Measurements from ENCODE around the gene BPI.
"Not testable (repeated sequence)": the region's sequence is repeated elsewhere in the genome, so short reads cannot be mapped to it uniquely, and the experiment has no call there.

The BPI gene

DNA sequence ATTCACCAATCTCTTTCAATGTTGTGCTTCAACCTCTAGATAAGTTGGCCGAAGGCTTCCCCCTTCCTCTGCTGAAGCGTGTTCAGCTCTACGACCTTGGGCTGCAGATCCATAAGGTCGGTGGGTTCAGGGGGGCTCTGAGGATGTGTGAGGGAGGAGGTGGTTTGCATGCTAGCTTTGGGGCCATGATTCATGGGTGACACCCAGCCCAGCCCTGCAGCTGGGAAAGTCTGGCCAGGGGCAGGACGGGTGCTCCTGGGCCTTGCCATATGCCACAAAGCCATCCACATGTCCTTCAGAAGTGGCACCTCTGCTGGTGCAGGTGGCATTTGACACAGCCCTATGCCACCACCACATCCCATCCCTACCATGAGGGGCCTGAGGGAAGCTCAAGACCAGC lies 69.9 kb downstream of the BPI start:
- no peak for DNase-seq

DNA sequence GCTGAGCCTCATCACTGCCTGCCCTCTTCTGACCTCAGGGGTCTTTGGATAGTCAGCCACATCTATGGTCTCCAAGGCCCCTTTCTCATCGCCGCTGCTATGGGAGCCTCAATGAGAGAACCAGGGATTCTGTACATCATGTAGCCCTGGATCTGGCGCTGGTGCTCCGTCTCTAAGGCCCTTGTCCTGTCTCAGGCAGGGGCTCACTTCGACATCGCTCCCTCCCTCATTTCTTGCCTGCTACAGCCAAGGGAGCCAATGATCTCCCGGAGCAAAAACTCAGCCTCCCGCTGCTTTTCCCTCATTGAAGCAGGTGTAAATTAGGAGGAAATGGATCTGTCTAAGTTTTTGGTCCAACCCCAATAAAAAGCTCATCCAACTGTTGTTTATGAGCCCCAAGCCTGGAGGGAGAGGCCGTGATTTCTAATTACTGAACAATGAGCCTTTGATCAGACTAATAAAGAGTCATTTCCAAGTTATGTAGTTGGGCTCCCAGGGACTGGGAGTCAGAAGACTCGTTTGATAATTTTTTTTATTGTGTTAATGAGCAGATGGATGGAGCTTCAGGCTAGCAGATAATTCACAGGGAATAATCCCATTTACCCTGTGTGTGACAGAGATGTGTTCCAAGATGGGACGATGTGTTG lies 73.2 kb downstream of the BPI start:
- DNase-seq, result no peak

DNA sequence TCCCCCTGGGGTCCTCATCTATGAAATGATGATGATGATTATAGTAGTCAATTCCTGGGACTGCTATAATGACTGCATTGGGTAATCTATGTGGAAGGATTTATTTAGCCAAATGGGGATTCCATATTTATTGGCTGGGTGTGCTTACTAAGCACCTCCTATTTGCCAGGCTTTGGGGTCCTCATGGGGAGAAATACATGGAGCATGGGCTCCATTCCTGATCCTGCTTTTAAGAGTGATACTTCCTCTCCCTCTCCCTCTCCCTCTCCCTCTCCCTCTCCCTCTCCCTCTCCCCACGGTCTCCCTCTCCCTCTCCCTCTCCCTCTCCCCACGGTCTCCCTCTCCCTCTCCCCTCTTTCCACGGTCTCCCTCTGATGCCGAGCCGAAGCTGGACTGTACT lies 73.9 kb downstream of the BPI start:
- DNase-seq, result not testable (repeated sequence)

DNA sequence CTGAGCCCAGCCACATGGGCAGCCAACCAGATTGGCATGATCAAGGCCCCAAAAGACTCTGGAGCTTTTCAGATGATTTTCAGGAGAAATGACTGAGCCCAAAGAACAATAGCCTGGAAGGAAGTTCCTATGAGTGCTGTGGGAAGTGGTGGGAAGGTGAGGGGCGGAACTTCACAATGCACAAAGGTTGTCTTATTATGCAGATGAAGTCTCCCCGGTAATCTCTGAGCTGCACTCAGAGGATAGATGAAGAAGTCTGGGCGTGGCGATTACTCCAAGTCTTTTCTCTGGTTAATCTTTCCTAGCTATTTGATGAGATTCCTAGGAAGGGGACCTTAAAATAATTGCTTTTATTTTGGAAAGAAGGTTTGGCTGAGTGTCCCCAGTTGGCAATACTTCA lies 79.2 kb downstream of the BPI start:
- DNase-seq, result no peak

DNA sequence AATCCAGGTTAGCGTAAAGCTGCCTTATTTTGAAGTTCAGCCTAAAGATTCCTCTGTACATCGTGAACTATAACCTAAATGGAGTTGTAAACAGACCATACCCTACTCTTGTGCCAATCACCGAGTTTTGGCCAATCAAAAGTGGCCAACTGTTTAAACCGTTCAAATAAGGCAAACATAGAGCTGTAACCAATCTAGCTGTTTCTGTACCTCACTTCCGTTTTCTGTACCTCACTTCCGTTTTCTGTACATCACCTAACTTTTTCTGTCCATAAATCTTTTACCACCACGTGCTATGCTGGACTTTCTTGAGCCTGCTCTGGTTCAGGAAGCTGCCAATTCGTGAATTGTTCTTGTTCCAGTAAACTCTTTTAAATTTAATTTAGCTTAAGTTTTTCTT lies 82.0 kb downstream of the BPI start:
- DNase-seq, result no peak

DNA sequence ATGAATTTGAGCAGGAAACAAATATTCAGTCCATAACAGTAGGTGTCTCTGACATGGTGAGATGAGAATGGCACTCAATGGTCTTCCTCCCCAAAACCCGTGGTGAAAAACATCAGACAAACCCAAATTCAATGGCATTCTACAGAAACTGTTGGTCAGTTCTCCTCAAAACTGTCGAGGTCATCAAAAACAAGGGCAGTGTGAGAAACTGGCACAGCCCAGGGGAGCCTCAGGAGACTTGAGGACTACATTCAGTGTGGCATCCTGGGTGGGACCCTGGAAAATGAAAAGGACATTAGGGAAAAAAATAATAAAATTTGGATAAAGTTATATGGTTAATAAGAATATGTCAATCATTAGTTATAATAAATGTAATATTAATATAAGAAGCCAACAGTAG lies 82.9 kb downstream of the BPI start:
- DNase-seq, result no peak

Measured in DMS153 (cell line).